Mucosa of descending colon (tissue), 3 donors: ENCODE measurements around the gene CPSF4. TPM values are rescaled to one million over a fixed set of nuclear protein-coding genes. Genes with fewer than 3 reads are reported as not detected.

Experiments
- ATAC-seq: fragments of 200-7000 bp; cut with Tn5 transposase; one replicate; pipeline ENCODE4 v1.9.1; 2020; ENCODE audit warnings: mild to moderate bottlenecking, moderate library complexity
- DNase-seq, 3 donors: peaks; one replicate each; pipeline ENCODE4 v3.0.0-alpha.2; 2020
- H3K36me3 ChIP-seq: fragments of 200-600 bp; one replicate; pipeline ENCODE4 v1.8.0; 2021; ENCODE audit warnings: low read depth, mild to moderate bottlenecking
- H3K4me1 ChIP-seq: fragments of 200-600 bp; one replicate; pipeline ENCODE4 v1.8.0; 2021; ENCODE audit warnings: low read depth, mild to moderate bottlenecking
- H3K4me3 ChIP-seq: fragments of 200-600 bp; one replicate; pipeline ENCODE4 v1.8.0; 2021; ENCODE audit warnings: mild to moderate bottlenecking
- H3K9me3 ChIP-seq: fragments of 200-600 bp; one replicate; pipeline ENCODE4 v1.8.0; 2021; ENCODE audit warnings: mild to moderate bottlenecking
- intact Hi-C, 2 donors: fragments of 100-400 bp; cut with DNase I in 1 of 2; cut with micrococcal nuclease in 1 of 2; formaldehyde crosslinking; loops; one replicate each; pipeline versions ENCODE4 v1.11.0 to v1.11.1; 2022; cut with DNase I, micrococcal nuclease
- total RNA-seq, 3 donors: library from RNA; stranded (reverse); fragmentation: NEBNext Ultra II Directional in 2 of 3; extraction: Animal tissue kit (Norgen Biotek cat#: 25700) in 2 of 3; gene quantifications; one replicate each; pipeline versions ENCODE4 v1.2.1 to v1.2.4, GENCODE V29; 2021 to 2023
- TF ChIP-seq, protein P1 (sequence below): fragments of 200-600 bp; IDR thresholded peaks from one replicate; pipeline ENCODE4 v1.8.0; 2022; ENCODE audit warnings: antibody characterized with exemption, mild to moderate bottlenecking
- donor health status: DM: no; HTN: no; CAD: no; lungs with moderate emphysema.
- donor health status: DM: no; HTN: no; CAD: no.
- donor health status: DM: no; HTN: yes; CAD: no.

CPSF4 gene
- total RNA-seq, 3 donors from 2014 or later, result 23.2 to 33.5 (median 24.8) TPM

GRCh38 chr7:99446096-99446495 lies 7.4 kb downstream of the CPSF4 start:
- intact Hi-C loops, result no loop called here
- no peak for ATAC-seq

GRCh38 chr7:99447943-99448342 lies 9.2 kb downstream of the CPSF4 start:
- DNase-seq (no peak), ATAC-seq (peak; percentile 50)

More at GRCh38 chr7:99446096-99446495, 7.4 kb downstream of the CPSF4 start:
- Histone ChIP-seq H3K9me3 (no peaks in the 10 kb centered on the region), H3K4me3 (no peak overlapping the region), H3K36me3 (peaks cover 6% of the 10 kb centered on the region), H3K4me1 (no peaks in the 10 kb centered on the region)
- no peak for DNase-seq
- TF ChIP-seq, protein P1, sequence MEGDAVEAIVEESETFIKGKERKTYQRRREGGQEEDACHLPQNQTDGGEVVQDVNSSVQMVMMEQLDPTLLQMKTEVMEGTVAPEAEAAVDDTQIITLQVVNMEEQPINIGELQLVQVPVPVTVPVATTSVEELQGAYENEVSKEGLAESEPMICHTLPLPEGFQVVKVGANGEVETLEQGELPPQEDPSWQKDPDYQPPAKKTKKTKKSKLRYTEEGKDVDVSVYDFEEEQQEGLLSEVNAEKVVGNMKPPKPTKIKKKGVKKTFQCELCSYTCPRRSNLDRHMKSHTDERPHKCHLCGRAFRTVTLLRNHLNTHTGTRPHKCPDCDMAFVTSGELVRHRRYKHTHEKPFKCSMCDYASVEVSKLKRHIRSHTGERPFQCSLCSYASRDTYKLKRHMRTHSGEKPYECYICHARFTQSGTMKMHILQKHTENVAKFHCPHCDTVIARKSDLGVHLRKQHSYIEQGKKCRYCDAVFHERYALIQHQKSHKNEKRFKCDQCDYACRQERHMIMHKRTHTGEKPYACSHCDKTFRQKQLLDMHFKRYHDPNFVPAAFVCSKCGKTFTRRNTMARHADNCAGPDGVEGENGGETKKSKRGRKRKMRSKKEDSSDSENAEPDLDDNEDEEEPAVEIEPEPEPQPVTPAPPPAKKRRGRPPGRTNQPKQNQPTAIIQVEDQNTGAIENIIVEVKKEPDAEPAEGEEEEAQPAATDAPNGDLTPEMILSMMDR, result no peak

GRCh38 chr7:99448855-99449254 lies 10.1 kb downstream of the CPSF4 start:
- peaks cover 6% of the 10 kb centered on the region for H3K36me3 ChIP-seq
- TF ChIP-seq, protein P1, result no peak

More at GRCh38 chr7:99447943-99448342, 9.2 kb downstream of the CPSF4 start:
- Histone ChIP-seq H3K9me3 (no peaks in the 10 kb centered on the region), H3K4me1 (no peaks in the 10 kb centered on the region), H3K4me3 (no peak overlapping the region), H3K36me3 (peaks cover 6% of the 10 kb centered on the region)
- intact Hi-C loops, result no loop called here
- TF ChIP-seq, protein P1, result no peak

GRCh38 chr7:99449326-99449725 lies 10.6 kb downstream of the CPSF4 start:
- H3K4me1 ChIP-seq, result no peaks in the 10 kb centered on the region
- H3K9me3 ChIP-seq, result no peaks in the 10 kb centered on the region
- TF ChIP-seq, protein P1, result no peak
- H3K4me3 ChIP-seq, result no peak overlapping the region
- H3K36me3 ChIP-seq, result peaks cover 6% of the 10 kb centered on the region
- ATAC-seq, result no peak
- DNase-seq, result no peak
- intact Hi-C loops, result no loop called here

More at GRCh38 chr7:99448855-99449254, 10.1 kb downstream of the CPSF4 start:
- H3K9me3 ChIP-seq, result no peaks in the 10 kb centered on the region
- H3K4me3 ChIP-seq, result no peak overlapping the region
- DNase-seq (no peak), ATAC-seq (no peak)
- intact Hi-C loops, result no loop called here
- no peaks in the 10 kb centered on the region for H3K4me1 ChIP-seq

GRCh38 chr7:99451936-99452335 lies 13.2 kb downstream of the CPSF4 start:
- Histone ChIP-seq H3K9me3 (no peaks in the 10 kb centered on the region), H3K36me3 (peaks cover 6% of the 10 kb centered on the region), H3K4me3 (no peak overlapping the region), H3K4me1 (no peaks in the 10 kb centered on the region)
- ATAC-seq (no peak), DNase-seq (no peak)
- intact Hi-C loops, result no loop called here
- TF ChIP-seq, protein P1, result no peak

DNA sequence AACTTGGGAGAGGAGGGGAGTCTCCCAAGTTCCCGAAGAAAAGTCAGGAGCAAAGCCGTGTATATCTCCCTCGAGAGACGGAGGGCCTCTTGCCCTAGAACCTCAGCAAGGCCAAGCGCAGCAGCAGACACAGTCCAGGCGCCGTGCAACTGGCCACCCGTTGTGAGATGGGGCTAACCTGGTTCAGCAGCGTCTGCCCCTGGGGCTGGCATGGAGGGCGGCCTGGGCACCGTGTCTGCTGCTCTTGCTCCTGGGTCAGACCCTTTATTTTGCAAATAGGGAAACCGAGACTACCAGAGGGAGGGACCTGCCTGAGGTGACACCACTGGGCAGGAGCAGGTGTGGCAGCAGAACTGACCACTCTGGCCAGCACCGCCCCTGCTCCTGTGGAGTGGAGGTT lies 13.8 kb downstream of the CPSF4 start:
- Histone ChIP-seq H3K4me3 (no peak overlapping the region), H3K9me3 (no peaks in the 10 kb centered on the region), H3K36me3 (peaks cover 6% of the 10 kb centered on the region), H3K4me1 (no peaks in the 10 kb centered on the region)
- DNase-seq (no peak), ATAC-seq (no peak)
- TF ChIP-seq, protein P1, result no peak
- intact Hi-C loops, result no loop called here
